ENCODE results near the gene EIF2S3. TPM values are rescaled to one million over a fixed set of nuclear protein-coding genes. Genes with fewer than 3 reads are reported as not detected.

EIF2S3 gene
- total and polyA plus RNA-seq, 2 donors (not counting 1 experiment from before 2014, with no cell fraction given) = 125 to 272 TPM

GRCh38 chrX:24100713-24101112 is 46.0 kb downstream of the EIF2S3 start:
- H3K9ac ChIP-seq (ENCODE audit: low read length) = no peak overlapping the region
- intact Hi-C loops (cut with micrococcal nuclease) = no loop called here
- CTCF ChIA-PET = no interaction called here
- H3K4me3 ChIP-seq (ENCODE audit: control extremely low read depth in 1 of 5, extremely low read depth in 1 of 5, insufficient read depth in 1 of 5, low read depth in 2 of 5, low read length in 4 of 5) = no peak overlapping the region
- no peaks in the 10 kb centered on the region for H3K27me3 ChIP-seq (replicated peaks in 1 of 4; ENCODE audit: control extremely low read depth in 1 of 4, control insufficient read depth in 3 of 4, insufficient read depth in 4 of 4, low read length in 3 of 4)
- POLR2A ChIA-PET = no interaction called here
- no peak for DNase-seq
- no peak overlapping the region for H2AFZ ChIP-seq (ENCODE audit: insufficient read depth, low read depth, low read length, poor library complexity, severe bottlenecking)
- ATAC-seq (ENCODE audit: low read depth) = no peak
- no peak overlapping the region for H3K4me2 ChIP-seq (replicated peaks; ENCODE audit: low read depth, low read length, poor library complexity, severe bottlenecking)
- H3K79me2 ChIP-seq (ENCODE audit: control insufficient read depth, insufficient read depth, low read length) = no peaks in the 10 kb centered on the region
- TF ChIP-seq CTCF (IDR thresholded peaks at IDR 0.05) = no peak
- no peak for TF ChIP-seq EZH2 (IDR thresholded peaks at IDR 0.05; ENCODE audit: borderline replicate concordance, insufficient read depth, low read depth, low read length, poor library complexity, severe bottlenecking)
- no peaks in the 10 kb centered on the region for H3K4me1 ChIP-seq (ENCODE audit: control insufficient read depth in 2 of 2, insufficient read depth in 2 of 2, low read length in 2 of 2)
- no peaks in the 10 kb centered on the region for H3K27me3 Mint-ChIP-seq
- H3K9me3 ChIP-seq (ENCODE audit: control extremely low read depth in 1 of 3, control insufficient read depth in 2 of 3, insufficient read depth in 1 of 3, low read length in 2 of 3) = no peaks in the 10 kb centered on the region
- H3K4me3 Mint-ChIP-seq = no peak overlapping the region
- no peaks in the 10 kb centered on the region for H3K9me3 Mint-ChIP-seq (ENCODE audit: insufficient read depth)
- WGBS (ENCODE audit: insufficient coverage) = 60% methylated on average over 2 of the region's 2 CpGs
- no peak overlapping the region for H3K27ac Mint-ChIP-seq
- no peaks in the 10 kb centered on the region for H3K4me1 Mint-ChIP-seq
- no peak overlapping the region for H3K27ac ChIP-seq (ENCODE audit: low read length in 2 of 2)
- H4K20me1 ChIP-seq (ENCODE audit: control insufficient read depth, insufficient read depth, low read length, poor library complexity, severe bottlenecking) = no peaks in the 10 kb centered on the region
- H3K36me3 ChIP-seq (replicated peaks in 1 of 2; ENCODE audit: control extremely low read depth in 1 of 2, control insufficient read depth in 1 of 2, extremely low read depth in 1 of 2, insufficient read depth in 2 of 2, low read length in 1 of 2) = no peaks in the 10 kb centered on the region

- Mint-ChIP-seq H3K4me3 (no peak overlapping the region), H3K27me3 (no peaks in the 10 kb centered on the region), H3K4me1 (no peaks in the 10 kb centered on the region), H3K9me3 (ENCODE audit: insufficient read depth) (no peaks in the 10 kb centered on the region), H3K27ac (no peak overlapping the region)
- H3K9me3 ChIP-seq (ENCODE audit: control extremely low read depth in 1 of 3, control insufficient read depth in 2 of 3, insufficient read depth in 1 of 3, low read length in 2 of 3) = no peaks in the 10 kb centered on the region
- H3K4me3 ChIP-seq (ENCODE audit: control extremely low read depth in 1 of 5, extremely low read depth in 1 of 5, insufficient read depth in 1 of 5, low read depth in 2 of 5, low read length in 4 of 5) = no peak overlapping the region
- DNase-seq (no peak), ATAC-seq (ENCODE audit: low read depth) (no peak)
- no peaks in the 10 kb centered on the region for H3K79me2 ChIP-seq (ENCODE audit: control insufficient read depth, insufficient read depth, low read length)
- H3K9ac ChIP-seq (ENCODE audit: low read length) = no peak overlapping the region
- no peaks in the 10 kb centered on the region for H3K36me3 ChIP-seq (replicated peaks in 1 of 2; ENCODE audit: control extremely low read depth in 1 of 2, control insufficient read depth in 1 of 2, extremely low read depth in 1 of 2, insufficient read depth in 2 of 2, low read length in 1 of 2)
- no peak overlapping the region for H3K4me2 ChIP-seq (replicated peaks; ENCODE audit: low read depth, low read length, poor library complexity, severe bottlenecking)
- POLR2A ChIA-PET = no interaction called here
- no peaks in the 10 kb centered on the region for H3K27me3 ChIP-seq (replicated peaks in 1 of 4; ENCODE audit: control extremely low read depth in 1 of 4, control insufficient read depth in 3 of 4, insufficient read depth in 4 of 4, low read length in 3 of 4)
- H2AFZ ChIP-seq (ENCODE audit: insufficient read depth, low read depth, low read length, poor library complexity, severe bottlenecking) = no peak overlapping the region
- WGBS (ENCODE audit: insufficient coverage) = no CpG with 5 or more reads among the region's 2 CpGs
- intact Hi-C loops (cut with micrococcal nuclease) = no loop called here
- H4K20me1 ChIP-seq (ENCODE audit: control insufficient read depth, insufficient read depth, low read length, poor library complexity, severe bottlenecking) = no peaks in the 10 kb centered on the region
- H3K4me1 ChIP-seq (ENCODE audit: control insufficient read depth in 2 of 2, insufficient read depth in 2 of 2, low read length in 2 of 2) = no peaks in the 10 kb centered on the region
- CTCF ChIA-PET = no interaction called here
- TF ChIP-seq EZH2 (IDR thresholded peaks at IDR 0.05; ENCODE audit: borderline replicate concordance, insufficient read depth, low read depth, low read length, poor library complexity, severe bottlenecking) (no peak), CTCF (IDR thresholded peaks at IDR 0.05) (no peak)
- H3K27ac ChIP-seq (ENCODE audit: low read length in 2 of 2) = no peak overlapping the region
These were observed 55.3 kb downstream of the EIF2S3 start for GRCh38 chrX:24110069-24110468.

Measured in B cell (primary cell).